HepG2 (cell line): Measurements from ENCODE around the gene TTLL10. TPM values are rescaled to one million over a fixed set of nuclear protein-coding genes. Genes with fewer than 3 reads are reported as not detected.

Experiments
- CAMTA2 ChIP-seq: sonication (generic); formaldehyde crosslinking; IDR thresholded peaks from 2 replicates; pipeline ENCODE4 v1.4.0; 2020; ENCODE audit warnings: mild to moderate bottlenecking, missing genetic modification reagents, borderline replicate concordance
- DMAP1 ChIP-seq: IDR thresholded peaks from 2 replicates; pipeline ENCODE4 v1.6.1; 2016
- GMEB1 ChIP-seq: sonication (generic); formaldehyde crosslinking; IDR thresholded peaks from 2 replicates; pipeline ENCODE4 v1.5.1; 2020; ENCODE audit warnings: missing genetic modification reagents, mild to moderate bottlenecking, borderline replicate concordance
- HMG20A ChIP-seq: IDR thresholded peaks from 2 replicates; pipeline ENCODE4 v1.6.1; 2016; ENCODE audit warnings: borderline replicate concordance
- JUNB ChIP-seq: sonication (generic); formaldehyde crosslinking; IDR thresholded peaks from 2 replicates; pipeline ENCODE4 v1.8.0; 2022; ENCODE audit warnings: missing genetic modification reagents, mild to moderate bottlenecking, borderline replicate concordance
- LCORL ChIP-seq, 2 experiments: fragments of 450-650 bp in 1 of 2; sonication (generic) in 1 of 2; formaldehyde crosslinking in 1 of 2; IDR thresholded peaks; 2 replicates each; pipeline versions ENCODE4 v1.5.0 to v1.6.1; 2017 to 2020; ENCODE audit warnings: antibody characterized with exemption in 1 of 2, missing genetic modification reagents in 1 of 2
- MXD3 ChIP-seq: IDR thresholded peaks from 2 replicates; pipeline ENCODE4 v1.6.1; 2016; ENCODE audit warnings: mild to moderate bottlenecking, missing biosample characterization, missing genetic modification reagents
- MZF1 ChIP-seq: sonication (generic); formaldehyde crosslinking; IDR thresholded peaks from 2 replicates; pipeline ENCODE4 v1.8.1; 2023; ENCODE audit warnings: mild to moderate bottlenecking, missing genetic modification reagents, borderline replicate concordance
- NR2F6 ChIP-seq, 2 experiments: IDR thresholded peaks; 2 replicates each; pipeline ENCODE4 v1.6.1; 2016; ENCODE audit warnings: antibody characterized with exemption in 1 of 2, mild to moderate bottlenecking in 1 of 2
- PHF5A ChIP-seq: IDR thresholded peaks from one replicate; pipeline ENCODE4 v1.6.1; 2018; ENCODE audit warnings: low read depth, missing genetic modification reagents; ENCODE audit not compliant: unreplicated experiment
- POLR2AphosphoS5 ChIP-seq: IDR thresholded peaks from 2 replicates; pipeline ENCODE4 v1.6.1; 2012; ENCODE audit warnings: low read depth, low read length
- PREB ChIP-seq: sonication (generic); formaldehyde crosslinking; IDR thresholded peaks from 2 replicates; pipeline ENCODE4 v1.4.0; 2020; ENCODE audit warnings: missing genetic modification reagents
- PTBP1 ChIP-seq: fragments of 200-400 bp; formaldehyde crosslinking; IDR thresholded peaks from 2 replicates; pipeline ENCODE4 v1.6.1; 2018; ENCODE audit warnings: low read length, low read depth; ENCODE audit not compliant: poor library complexity, severe bottlenecking
- RBM39 ChIP-seq: fragments of 200-400 bp; formaldehyde crosslinking; IDR thresholded peaks from one replicate; pipeline ENCODE4 v1.6.1; 2018; ENCODE audit warnings: antibody characterized with exemption, mild to moderate bottlenecking, low read depth, low read length; ENCODE audit not compliant: poor library complexity, severe bottlenecking
- SNRNP70 ChIP-seq: fragments of 200-400 bp; formaldehyde crosslinking; IDR thresholded peaks from 2 replicates; pipeline ENCODE4 v1.6.1; 2017; ENCODE audit warnings: mild to moderate bottlenecking, low read depth, low read length, moderate library complexity
- ZBTB20 ChIP-seq: sonication (generic); formaldehyde crosslinking; IDR thresholded peaks from 2 replicates; pipeline ENCODE4 v1.8.1; 2023; ENCODE audit warnings: missing genetic modification reagents, low read depth, mild to moderate bottlenecking, borderline replicate concordance
- ZNF431 ChIP-seq: sonication (generic); formaldehyde crosslinking; IDR thresholded peaks from 2 replicates; pipeline ENCODE4 v1.9.0; 2022; ENCODE audit warnings: missing genetic modification reagents, low read depth, mild to moderate bottlenecking, borderline replicate concordance
- ZNF549 ChIP-seq: sonication (generic); formaldehyde crosslinking; IDR thresholded peaks from 2 replicates; pipeline ENCODE4 v1.5.0; 2020; ENCODE audit warnings: missing genetic modification reagents
- ZNF552 ChIP-seq: sonication (generic); formaldehyde crosslinking; IDR thresholded peaks from 2 replicates; pipeline ENCODE4 v1.9.0; 2022; ENCODE audit warnings: missing genetic modification reagents, mild to moderate bottlenecking, borderline replicate concordance
- ZNF572 ChIP-seq: sonication (generic); formaldehyde crosslinking; IDR thresholded peaks from 2 replicates; pipeline ENCODE4 v1.5.1; 2020; ENCODE audit warnings: mild to moderate bottlenecking, missing genetic modification reagents
- ZNF704 ChIP-seq: sonication (generic); formaldehyde crosslinking; IDR thresholded peaks from 2 replicates; pipeline ENCODE4 v1.8.1; 2023; ENCODE audit warnings: mild to moderate bottlenecking, inconsistent platforms, moderate library complexity, missing genetic modification reagents, borderline replicate concordance
- ZNF720 ChIP-seq: sonication (generic); formaldehyde crosslinking; IDR thresholded peaks from 2 replicates; pipeline ENCODE4 v1.4.0; 2020; ENCODE audit warnings: missing genetic modification reagents
- polyA plus RNA-seq, 8 experiments: library from polyadenylated mRNA; depleted of rRNA in 3 of 8; stranded (reverse) in 7 of 8; unstranded in 1 of 8; fragments of >200 nt; fragmentation: Illumina TruSeq in 4 of 8; extraction: Trizol in 4 of 8; gene quantifications; 2 replicates each; pipeline versions ENCODE4 v1.2.1 to v1.2.3, GENCODE V29; 2011 to 2016; ENCODE audit warnings: low read depth in 4 of 8, missing spikeins in 1 of 8, mixed read lengths in 1 of 8; ENCODE audit not compliant: insufficient read depth in 1 of 8
- total RNA-seq, 5 experiments: library from RNA; depleted of rRNA; stranded (reverse); fragments of >200 nt; fragmentation: Illumina TruSeq; extraction: Trizol; gene quantifications; 2 replicates each; pipeline ENCODE4 v1.2.3, GENCODE V29; 2016; ENCODE audit warnings: low read depth in 1 of 5
- TF ChIP-seq, protein P1 (sequence below): sonication (generic); formaldehyde crosslinking; IDR thresholded peaks from 2 replicates; pipeline ENCODE4 v1.4.0; 2020; ENCODE audit warnings: missing genetic modification reagents

TTLL10 gene
- total and polyA plus RNA-seq, 2 of the 13 experiments (the other 11 are each of a cell fraction or from before 2014, with no cell fraction given), result not detected

DNA sequence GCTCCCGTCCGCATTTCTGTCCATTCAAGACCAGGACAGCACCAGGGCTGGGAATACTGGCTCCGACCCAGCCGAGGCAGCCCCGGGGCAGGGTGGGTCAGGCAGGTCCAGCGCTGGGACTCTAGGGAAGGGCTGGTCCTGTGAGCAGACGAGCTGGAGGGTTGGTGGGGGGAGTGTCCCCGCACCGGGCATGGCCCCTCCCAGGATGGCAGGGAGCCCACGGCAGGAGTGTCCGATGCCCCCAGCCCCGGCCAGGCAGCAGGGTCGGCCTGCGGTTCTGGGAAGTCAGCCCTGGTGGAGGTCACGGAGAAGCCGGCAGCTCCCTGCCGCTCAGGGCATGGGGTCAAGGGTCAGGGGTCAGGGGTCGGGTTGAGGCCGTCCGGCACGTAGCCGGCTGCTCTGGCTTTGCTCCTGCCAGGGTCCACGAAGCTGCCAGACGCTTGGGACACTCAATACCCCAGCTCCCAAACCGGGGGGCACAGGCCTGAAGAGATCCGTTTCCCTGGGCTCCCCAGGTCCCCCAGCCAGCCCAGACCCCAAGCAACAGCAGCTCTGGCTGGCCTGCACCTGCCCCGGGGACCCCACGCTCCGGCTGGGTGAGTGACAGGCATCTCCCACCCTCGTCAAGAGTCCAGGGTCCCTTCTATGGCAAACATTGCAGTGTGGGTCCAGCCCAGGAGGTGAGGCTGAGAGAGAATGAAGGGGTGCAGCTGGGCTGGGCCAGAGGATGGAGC, 66.1 kb downstream of the TTLL10 start (continued):
- TF ChIP-seq MZF1 (no peak), JUNB (CRISPR knock-in tag) (no peak), ZNF549 (CRISPR knock-in tag) (no peak), MXD3 (CRISPR knock-in tag) (no peak), ZBTB20 (CRISPR knock-in tag) (peak; percentile 73; the same call in 1 of the 2 replicates), ZNF572 (no peak), ZNF720 (CRISPR knock-in tag) (no peak), CAMTA2 (CRISPR knock-in tag) (no peak), ZNF552 (no peak), SNRNP70 (no peak), RBM39 (no peak), HMG20A (CRISPR knock-in tag) (no peak), PREB (CRISPR knock-in tag) (no peak), PHF5A (CRISPR knock-in tag) (no peak), NR2F6 (IDR thresholded peaks at IDR 0.05) (peak; percentile 99), NR2F6 (CRISPR knock-in tag; IDR thresholded peaks at IDR 0.05) (peak; percentile 99), POLR2AphosphoS5 (peak; percentile 33; the same call in 1 of the 2 replicates), PTBP1 (no peak), GMEB1 (CRISPR knock-in tag) (peak; percentile 56; the same call in 1 of the 2 replicates), ZNF704 (CRISPR knock-in tag) (no peak), DMAP1 (0 out of 2 replicates have a peak, but pooled peaks have one; percentile 20), ZNF431 (CRISPR knock-in tag) (no peak), LCORL (IDR thresholded peaks at IDR 0.05) (no peak), LCORL (CRISPR knock-in tag; IDR thresholded peaks at IDR 0.05) (peak; percentile 95)
- TF ChIP-seq, protein P1, sequence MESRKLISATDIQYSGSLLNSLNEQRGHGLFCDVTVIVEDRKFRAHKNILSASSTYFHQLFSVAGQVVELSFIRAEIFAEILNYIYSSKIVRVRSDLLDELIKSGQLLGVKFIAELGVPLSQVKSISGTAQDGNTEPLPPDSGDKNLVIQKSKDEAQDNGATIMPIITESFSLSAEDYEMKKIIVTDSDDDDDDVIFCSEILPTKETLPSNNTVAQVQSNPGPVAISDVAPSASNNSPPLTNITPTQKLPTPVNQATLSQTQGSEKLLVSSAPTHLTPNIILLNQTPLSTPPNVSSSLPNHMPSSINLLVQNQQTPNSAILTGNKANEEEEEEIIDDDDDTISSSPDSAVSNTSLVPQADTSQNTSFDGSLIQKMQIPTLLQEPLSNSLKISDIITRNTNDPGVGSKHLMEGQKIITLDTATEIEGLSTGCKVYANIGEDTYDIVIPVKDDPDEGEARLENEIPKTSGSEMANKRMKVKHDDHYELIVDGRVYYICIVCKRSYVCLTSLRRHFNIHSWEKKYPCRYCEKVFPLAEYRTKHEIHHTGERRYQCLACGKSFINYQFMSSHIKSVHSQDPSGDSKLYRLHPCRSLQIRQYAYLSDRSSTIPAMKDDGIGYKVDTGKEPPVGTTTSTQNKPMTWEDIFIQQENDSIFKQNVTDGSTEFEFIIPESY (CRISPR knock-in tag), result no peak
